H9 (cell line): ENCODE measurements around the gene USP47. TPM values are rescaled to one million over a fixed set of nuclear protein-coding genes. Genes with fewer than 3 reads are reported as not detected.
A peak's percentile ranks its signal among the peaks of the same experiment; 100 is the strongest.

Source experiments
- DNase-seq: peaks from one replicate; pipeline ENCODE4 v3.0.0-alpha.2; 2017
- H2AFZ ChIP-seq: one replicate; pipeline ENCODE4 v1.6.1; 2013; ENCODE audit warnings: mild to moderate bottlenecking, low read length, control low read depth, moderate library complexity
- H2AK5ac ChIP-seq: 2 replicates; pipeline ENCODE4 v1.6.1; 2013; ENCODE audit warnings: low read length, control low read depth, mixed read lengths; ENCODE audit not compliant: insufficient read length
- H2BK120ac ChIP-seq: one replicate; pipeline ENCODE4 v1.6.1; 2013; ENCODE audit warnings: low read depth, mild to moderate bottlenecking, low read length, control low read depth, inconsistent platforms; ENCODE audit not compliant: poor library complexity, severe bottlenecking
- H2BK12ac ChIP-seq: 2 replicates; pipeline ENCODE4 v1.6.1; 2013; ENCODE audit warnings: low read length, control low read depth, mixed read lengths, low read depth; ENCODE audit not compliant: insufficient read length
- H2BK15ac ChIP-seq: 2 replicates; pipeline ENCODE4 v1.6.1; 2013; ENCODE audit warnings: low read depth, low read length, control low read depth
- H2BK20ac ChIP-seq: one replicate; pipeline ENCODE4 v1.6.1; 2013; ENCODE audit warnings: low read depth, mild to moderate bottlenecking, low read length, control low read depth, inconsistent platforms; ENCODE audit not compliant: poor library complexity, severe bottlenecking
- H2BK5ac ChIP-seq: 2 replicates; pipeline ENCODE4 v1.6.1; 2013; ENCODE audit warnings: low read length, control low read depth, mixed read lengths; ENCODE audit not compliant: insufficient read length
- H3K14ac ChIP-seq: 2 replicates; pipeline ENCODE4 v1.6.1; 2013; ENCODE audit warnings: low read length, control low read depth; ENCODE audit not compliant: insufficient read depth
- H3K18ac ChIP-seq: 2 replicates; pipeline ENCODE4 v1.6.1; 2013; ENCODE audit warnings: low read depth, mild to moderate bottlenecking, mixed read lengths, low read length, control low read depth; ENCODE audit not compliant: insufficient read length
- H3K23ac ChIP-seq: 2 replicates; pipeline ENCODE4 v1.6.1; 2013; ENCODE audit warnings: low read length, control low read depth, mixed read lengths, low read depth; ENCODE audit not compliant: insufficient read length
- H3K23me2 ChIP-seq: 2 replicates; pipeline ENCODE4 v1.6.1; 2013; ENCODE audit warnings: low read depth, mild to moderate bottlenecking, mixed read lengths, low read length, control low read depth; ENCODE audit not compliant: insufficient read length, poor library complexity, severe bottlenecking
- H3K27ac ChIP-seq: 2 replicates; pipeline ENCODE4 v1.5.1; 2013; ENCODE audit warnings: low read length, control low read depth, mixed read lengths, low read depth; ENCODE audit not compliant: insufficient read length
- H3K27me3 ChIP-seq: 2 replicates; pipeline ENCODE4 v1.6.1; 2013; ENCODE audit warnings: low read length, control low read depth, inconsistent platforms; ENCODE audit not compliant: insufficient read depth
- H3K4ac ChIP-seq: 2 replicates; pipeline ENCODE4 v1.6.1; 2013; ENCODE audit warnings: low read depth, mild to moderate bottlenecking, control low read depth, inconsistent platforms, low read length, moderate library complexity
- H3K4me1 ChIP-seq: 2 replicates; pipeline ENCODE4 v1.6.1; 2013; ENCODE audit warnings: low read length, control low read depth, inconsistent platforms; ENCODE audit not compliant: insufficient read depth
- H3K4me2 ChIP-seq: 2 replicates; pipeline ENCODE4 v1.6.1; 2013; ENCODE audit warnings: low read length, control low read depth, mixed read lengths; ENCODE audit not compliant: insufficient read length, insufficient read depth
- H3K56ac ChIP-seq: 2 replicates; pipeline ENCODE4 v1.6.1; 2013; ENCODE audit warnings: low read depth, mild to moderate bottlenecking, mixed read lengths, low read length, control low read depth; ENCODE audit not compliant: insufficient read length
- H3K79me1 ChIP-seq: 2 replicates; pipeline ENCODE4 v1.6.1; 2013; ENCODE audit warnings: low read depth, mild to moderate bottlenecking, moderate library complexity, low read length, control low read depth, inconsistent platforms; ENCODE audit not compliant: insufficient read depth, poor library complexity, severe bottlenecking
- H3K79me2 ChIP-seq: 2 replicates; pipeline ENCODE4 v1.6.1; 2013; ENCODE audit warnings: low read length, control low read depth, inconsistent platforms; ENCODE audit not compliant: insufficient read depth
- H3K9ac ChIP-seq: 2 replicates; pipeline ENCODE4 v1.6.1; 2013; ENCODE audit warnings: low read length, control low read depth, mixed read lengths; ENCODE audit not compliant: insufficient read length; ENCODE audit errors: extremely low read depth
- H3K9me3 ChIP-seq: one replicate; pipeline ENCODE4 v1.6.1; 2013; ENCODE audit warnings: low read depth, low read length, inconsistent platforms; ENCODE audit not compliant: control insufficient read depth
- H3T11ph ChIP-seq: one replicate; pipeline ENCODE4 v1.6.1; 2013; ENCODE audit warnings: mild to moderate bottlenecking, low read length, control low read depth, inconsistent platforms
- H4K20me1 ChIP-seq: one replicate; pipeline ENCODE4 v1.6.1; 2013; ENCODE audit not compliant: control insufficient read depth, insufficient read length, insufficient read depth
- H4K5ac ChIP-seq: 2 replicates; pipeline ENCODE4 v1.6.1; 2013; ENCODE audit warnings: low read depth, mild to moderate bottlenecking, mixed read lengths, low read length, control low read depth; ENCODE audit not compliant: insufficient read length
- H4K8ac ChIP-seq: replicated peaks from 2 replicates; pipeline ENCODE4 v1.6.1; 2013; ENCODE audit warnings: low read length, control low read depth, mixed read lengths, low read depth; ENCODE audit not compliant: insufficient read length
- H4K91ac ChIP-seq: 2 replicates; pipeline ENCODE4 v1.6.1; 2013; ENCODE audit warnings: low read depth, mild to moderate bottlenecking, moderate library complexity, mixed read lengths, low read length, control low read depth; ENCODE audit not compliant: insufficient read length
- H3K27ac Mint-ChIP-seq, 3 experiments: 2 replicates in 2 of 3; 3 replicates in 1 of 3; pipeline ENCODE4 v1.8.0; 2020 to 2021; ENCODE audit warnings: mixed read lengths in 3 of 3, mild to moderate bottlenecking in 1 of 3, moderate library complexity in 1 of 3
- H3K27me3 Mint-ChIP-seq: 2 replicates; pipeline ENCODE4 v1.8.0; 2021; ENCODE audit warnings: low read depth, mild to moderate bottlenecking, moderate library complexity, mixed read lengths
- H3K36me3 Mint-ChIP-seq, 3 experiments: 2 replicates in 2 of 3; 3 replicates in 1 of 3; pipeline ENCODE4 v1.8.0; 2020 to 2021; ENCODE audit warnings: low read depth in 3 of 3, mixed read lengths in 3 of 3; ENCODE audit not compliant: insufficient read depth in 1 of 3
- H3K4me1 Mint-ChIP-seq, 2 experiments: 2 replicates each; pipeline ENCODE4 v1.8.0; 2020; ENCODE audit warnings: mixed read lengths in 2 of 2
- H3K4me3 Mint-ChIP-seq, 2 experiments: 2 replicates in 1 of 2; 3 replicates in 1 of 2; pipeline ENCODE4 v1.8.0; 2020 to 2021; ENCODE audit warnings: mild to moderate bottlenecking in 2 of 2, mixed read lengths in 2 of 2, moderate library complexity in 1 of 2
- H3K9me3 Mint-ChIP-seq, 2 experiments: 2 replicates in 1 of 2; 3 replicates in 1 of 2; pipeline ENCODE4 v1.8.0; 2020; ENCODE audit warnings: mild to moderate bottlenecking in 2 of 2, mixed read lengths in 2 of 2, moderate library complexity in 1 of 2
- WGBS: extraction: QIAGEN DNeasy Blood & Tissue Kit; methylation state at CpG from one replicate; pipeline ENCODE4 v1.1.7; 2013; ENCODE audit warnings: missing lambda C conversion rate, low lambda C conversion rate, mixed read lengths; ENCODE audit not compliant: insufficient read length; ENCODE audit errors: extremely low coverage; 5-methylcytosine and 5-hydroxymethylcytosine counted together
- total RNA-seq: library from RNA; stranded (reverse); gene quantifications from 2 replicates; pipeline ENCODE4 v1.2.1, GENCODE V29; 2021
- TF ChIP-seq, protein P1 (sequence below): fragments of 200-600 bp; sonication (generic); conservative IDR thresholded peaks from 3 replicates; pipeline ENCODE4 v1.8.0; 2021; ENCODE audit warnings: antibody characterized with exemption, mild to moderate bottlenecking

The USP47 gene
- total RNA-seq, 1 experiment from 2014 or later = 26.7 TPM

DNA sequence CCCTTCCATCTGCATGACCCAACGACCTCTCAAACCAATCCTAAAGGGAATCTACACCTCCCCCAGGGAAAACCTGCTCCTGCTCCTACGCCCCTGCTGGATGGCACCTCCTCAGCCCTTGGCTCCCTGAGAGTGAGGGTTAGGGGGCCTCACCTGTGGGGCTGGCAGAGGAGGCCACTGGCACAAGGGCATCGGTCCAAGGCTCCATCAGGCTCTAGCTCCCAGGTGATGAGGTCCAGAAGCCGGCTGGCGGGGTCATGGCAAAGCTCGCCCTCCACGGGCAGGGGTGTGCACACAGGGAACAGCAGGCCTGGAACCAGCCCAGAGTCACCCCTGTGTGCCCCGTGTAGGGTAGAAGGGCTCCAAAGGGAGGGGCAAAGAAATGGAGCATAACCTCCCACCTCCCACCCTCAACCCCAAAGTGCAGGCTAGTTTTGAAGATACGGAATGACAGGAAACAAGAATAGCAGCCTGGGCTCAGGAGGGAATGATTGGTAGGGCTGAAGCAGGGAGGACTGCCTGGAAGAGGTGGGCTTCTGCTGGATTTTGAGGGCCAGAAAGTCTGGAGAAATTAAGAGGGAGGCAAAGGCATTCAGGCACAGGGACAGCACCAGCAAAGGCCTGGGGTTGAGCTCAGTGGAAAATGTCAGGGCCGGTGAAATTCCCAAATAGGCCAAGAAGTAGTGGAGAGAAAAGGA lies 124.0 kb downstream of the USP47 start:
- peaks cover 0 to 12% (median 5%) of the 10 kb centered on the region in 3 experiments; a peak in 3 of 7 replicates for H3K36me3 Mint-ChIP-seq

More for the DNA sequence above, 124.0 kb downstream of the USP47 start:
- Histone ChIP-seq H2BK20ac (no peak overlapping the region), H3K4me1 (no peaks in the 10 kb centered on the region; the same call in 1 of the 2 replicates), H3K14ac (no peak overlapping the region), H3K23ac (no peak overlapping the region), H3K18ac (no peak overlapping the region), H3K79me2 (no peaks in the 10 kb centered on the region), H3K9me3 (no peaks in the 10 kb centered on the region), H3K23me2 (no peaks in the 10 kb centered on the region), H2AFZ (no peak overlapping the region), H4K20me1 (no peaks in the 10 kb centered on the region), H3T11ph (no peak overlapping the region), H3K79me1 (no peaks in the 10 kb centered on the region), H3K4me2 (no peak overlapping the region), H3K9ac (no peak overlapping the region), H2BK15ac (no peak overlapping the region), H2BK120ac (no peak overlapping the region), H3K27ac (no peak overlapping the region), H2BK12ac (no peak overlapping the region), H4K5ac (no peak overlapping the region), H2AK5ac (no peak overlapping the region), H3K4ac (no peak overlapping the region), H3K27me3 (no peaks in the 10 kb centered on the region), H4K91ac (no peak overlapping the region), H2BK5ac (no peak overlapping the region), H4K8ac (no peak overlapping the region), H3K56ac (no peak overlapping the region)
- Mint-ChIP-seq H3K4me1 (peaks cover 10 to 12% of the 10 kb centered on the region in 2 experiments), H3K4me3 (no peak overlapping the region; a peak in 1 of 5 replicates), H3K27me3 (no peaks in the 10 kb centered on the region; the same call in 1 of the 2 replicates), H3K27ac (peak overlapping the region in 1 of 3 experiments; percentile 79; a peak in 1 of 7 replicates), H3K9me3 (no peaks in the 10 kb centered on the region)
- no CpG with 5 or more reads among the region's 10 CpGs for WGBS
- peak; percentile 24 for DNase-seq
- TF ChIP-seq, protein P1, sequence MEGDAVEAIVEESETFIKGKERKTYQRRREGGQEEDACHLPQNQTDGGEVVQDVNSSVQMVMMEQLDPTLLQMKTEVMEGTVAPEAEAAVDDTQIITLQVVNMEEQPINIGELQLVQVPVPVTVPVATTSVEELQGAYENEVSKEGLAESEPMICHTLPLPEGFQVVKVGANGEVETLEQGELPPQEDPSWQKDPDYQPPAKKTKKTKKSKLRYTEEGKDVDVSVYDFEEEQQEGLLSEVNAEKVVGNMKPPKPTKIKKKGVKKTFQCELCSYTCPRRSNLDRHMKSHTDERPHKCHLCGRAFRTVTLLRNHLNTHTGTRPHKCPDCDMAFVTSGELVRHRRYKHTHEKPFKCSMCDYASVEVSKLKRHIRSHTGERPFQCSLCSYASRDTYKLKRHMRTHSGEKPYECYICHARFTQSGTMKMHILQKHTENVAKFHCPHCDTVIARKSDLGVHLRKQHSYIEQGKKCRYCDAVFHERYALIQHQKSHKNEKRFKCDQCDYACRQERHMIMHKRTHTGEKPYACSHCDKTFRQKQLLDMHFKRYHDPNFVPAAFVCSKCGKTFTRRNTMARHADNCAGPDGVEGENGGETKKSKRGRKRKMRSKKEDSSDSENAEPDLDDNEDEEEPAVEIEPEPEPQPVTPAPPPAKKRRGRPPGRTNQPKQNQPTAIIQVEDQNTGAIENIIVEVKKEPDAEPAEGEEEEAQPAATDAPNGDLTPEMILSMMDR = no peak
